DOHH2 (cell line): ENCODE data around the gene NEDD4L.

ENCODE experiments used
- H3F3A ChIP-seq: fragments of 200-600 bp; sonication (generic), shearing (Covaris generic); 2 replicates; pipeline ENCODE4 v1.6.0; 2016; ENCODE audit warnings: antibody characterized with exemption, mild to moderate bottlenecking; ENCODE audit not compliant: control insufficient read depth, insufficient read depth
- H3K27ac ChIP-seq: fragments of 200-600 bp; sonication (generic); 2 replicates; pipeline ENCODE4 v1.5.1; 2014; ENCODE audit warnings: low read depth, mild to moderate bottlenecking, low read length, moderate library complexity
- H3K27me3 ChIP-seq: fragments of 200-600 bp; sonication (generic); 2 replicates; pipeline ENCODE4 v1.6.1; 2014; ENCODE audit warnings: mild to moderate bottlenecking, low read length, mixed read lengths; ENCODE audit not compliant: control insufficient read depth
- H3K36me3 ChIP-seq: fragments of 200-600 bp; sonication (generic); 2 replicates; pipeline ENCODE4 v1.6.1; 2014; ENCODE audit warnings: mild to moderate bottlenecking, low read length, moderate library complexity, mixed read lengths; ENCODE audit not compliant: control insufficient read depth
- H3K4me1 ChIP-seq: fragments of 200-600 bp; sonication (generic); 2 replicates; pipeline ENCODE4 v1.6.1; 2014; ENCODE audit warnings: mild to moderate bottlenecking, low read length, mixed read lengths; ENCODE audit not compliant: control insufficient read depth
- H3K4me2 ChIP-seq: fragments of 200-600 bp; sonication (generic); 2 replicates; pipeline ENCODE4 v1.6.0; 2014; ENCODE audit warnings: mild to moderate bottlenecking, low read length, moderate library complexity
- H3K4me3 ChIP-seq: fragments of 200-600 bp; sonication (generic); 2 replicates; pipeline ENCODE4 v1.5.1; 2014; ENCODE audit warnings: mild to moderate bottlenecking, low read length, mixed read lengths
- H3K79me2 ChIP-seq: fragments of 200-600 bp; sonication (generic); 2 replicates; pipeline ENCODE4 v1.6.1; 2014; ENCODE audit warnings: mild to moderate bottlenecking, low read length, mixed read lengths; ENCODE audit not compliant: control insufficient read depth
- H3K9me2 ChIP-seq: fragments of 200-600 bp; sonication (generic); replicated peaks from 2 replicates; pipeline ENCODE4 v1.6.1; 2014; ENCODE audit warnings: mild to moderate bottlenecking, low read length, mixed read lengths; ENCODE audit not compliant: control insufficient read depth
- H3K9me3 ChIP-seq: fragments of 200-600 bp; sonication (generic); 2 replicates; pipeline ENCODE4 v1.6.1; 2014; ENCODE audit warnings: antibody characterized with exemption, low read length, mixed read lengths; ENCODE audit not compliant: control insufficient read depth, insufficient read depth
- H4K20me1 ChIP-seq: fragments of 200-600 bp; sonication (generic); 2 replicates; pipeline ENCODE4 v1.6.0; 2014; ENCODE audit warnings: low read depth, mild to moderate bottlenecking, antibody characterized with exemption, low read length, moderate library complexity; ENCODE audit not compliant: control insufficient read depth, insufficient read depth
- CTCF ChIP-seq: fragments of 200-600 bp; sonication (generic); IDR thresholded peaks from one replicate; pipeline ENCODE4 v1.5.1; 2014; ENCODE audit warnings: antibody characterized with exemption, mild to moderate bottlenecking, low read depth, low read length; ENCODE audit not compliant: poor library complexity, severe bottlenecking
- EZH2phosphoT487 ChIP-seq: fragments of 200-600 bp; sonication (generic); IDR thresholded peaks from 2 replicates; pipeline ENCODE4 v1.6.1; 2017; ENCODE audit warnings: borderline replicate concordance, mild to moderate bottlenecking, antibody characterized with exemption, low read length, moderate library complexity, mixed read lengths

The NEDD4L gene

GRCh38 chr18:58351776-58352175 lies 307.8 kb downstream of the NEDD4L start:
- H3K4me1 ChIP-seq, result no peaks in the 10 kb centered on the region
- H3K36me3 ChIP-seq, result peaks cover 42% of the 10 kb centered on the region
- H3K79me2 ChIP-seq, result no peaks in the 10 kb centered on the region
- no peaks in the 10 kb centered on the region for H3K9me2 ChIP-seq
- no peak overlapping the region for H3K4me3 ChIP-seq
- no peak overlapping the region for H3K4me2 ChIP-seq
- H3F3A ChIP-seq, result no peaks in the 10 kb centered on the region
- H3K27me3 ChIP-seq, result no peaks in the 10 kb centered on the region
- no peak overlapping the region for H3K27ac ChIP-seq
- TF ChIP-seq CTCF, result no peak
- no peak for TF ChIP-seq EZH2phosphoT487
- H4K20me1 ChIP-seq, result no peaks in the 10 kb centered on the region
- H3K9me3 ChIP-seq, result no peaks in the 10 kb centered on the region

GRCh38 chr18:58353581-58353980 lies 309.6 kb downstream of the NEDD4L start:
- Histone ChIP-seq H3F3A (no peaks in the 10 kb centered on the region), H3K9me3 (no peaks in the 10 kb centered on the region), H3K9me2 (no peaks in the 10 kb centered on the region), H4K20me1 (no peaks in the 10 kb centered on the region), H3K27me3 (no peaks in the 10 kb centered on the region), H3K36me3 (peaks cover 52% of the 10 kb centered on the region), H3K4me1 (no peaks in the 10 kb centered on the region), H3K79me2 (no peaks in the 10 kb centered on the region), H3K4me2 (no peak overlapping the region), H3K27ac (no peak overlapping the region), H3K4me3 (no peak overlapping the region)
- no peak for TF ChIP-seq EZH2phosphoT487
- TF ChIP-seq CTCF, result no peak

- Histone ChIP-seq H3K27me3 (no peaks in the 10 kb centered on the region), H3K4me3 (no peak overlapping the region), H3F3A (no peaks in the 10 kb centered on the region), H3K79me2 (no peaks in the 10 kb centered on the region), H3K4me1 (no peaks in the 10 kb centered on the region), H3K4me2 (no peak overlapping the region), H3K9me3 (no peaks in the 10 kb centered on the region), H3K27ac (no peak overlapping the region), H4K20me1 (no peaks in the 10 kb centered on the region), H3K36me3 (peaks cover 47% of the 10 kb centered on the region), H3K9me2 (no peaks in the 10 kb centered on the region)
- TF ChIP-seq CTCF (no peak), EZH2phosphoT487 (no peak)
Observed at GRCh38 chr18:58354051-58354450, 310.0 kb downstream of the NEDD4L start.

- no peaks in the 10 kb centered on the region for H3K4me1 ChIP-seq
- no peaks in the 10 kb centered on the region for H4K20me1 ChIP-seq
- TF ChIP-seq EZH2phosphoT487 (no peak), CTCF (no peak)
- H3K79me2 ChIP-seq, result no peaks in the 10 kb centered on the region
- no peaks in the 10 kb centered on the region for H3K9me3 ChIP-seq
- H3K4me3 ChIP-seq, result no peak overlapping the region
- no peaks in the 10 kb centered on the region for H3K9me2 ChIP-seq
- H3K27me3 ChIP-seq, result no peaks in the 10 kb centered on the region
- no peaks in the 10 kb centered on the region for H3F3A ChIP-seq
- H3K36me3 ChIP-seq, result peaks cover 40% of the 10 kb centered on the region
- no peak overlapping the region for H3K27ac ChIP-seq
- no peak overlapping the region for H3K4me2 ChIP-seq
Observed at GRCh38 chr18:58354791-58355190, 310.8 kb downstream of the NEDD4L start.
